Dendritic cell treated with granulocyte-macrophage colony-stimulating factor and Interleukin-4, amounts not matched to agents 40 ng/mL and 50 ng/mL, for 4 days (primary cell): ENCODE data around the gene CDC42BPG.
A peak's percentile ranks its signal among the peaks of the same experiment; 100 is the strongest.

Source experiments
- H3K27ac Mint-ChIP-seq: one replicate; pipeline ENCODE4 v1.8.0; 2022; ENCODE audit warnings: mild to moderate bottlenecking, mixed read lengths
- H3K27me3 Mint-ChIP-seq: one replicate; pipeline ENCODE4 v1.8.0; 2022; ENCODE audit warnings: mild to moderate bottlenecking, mixed read lengths
- H3K36me3 Mint-ChIP-seq: one replicate; pipeline ENCODE4 v1.8.0; 2022; ENCODE audit warnings: low read depth, mixed read lengths
- H3K4me1 Mint-ChIP-seq: one replicate; pipeline ENCODE4 v1.8.0; 2022; ENCODE audit warnings: low read depth, mixed read lengths
- H3K4me3 Mint-ChIP-seq: one replicate; pipeline ENCODE4 v1.8.0; 2022; ENCODE audit warnings: mild to moderate bottlenecking, moderate library complexity, mixed read lengths
- H3K9me3 Mint-ChIP-seq: one replicate; pipeline ENCODE4 v1.8.0; 2022; ENCODE audit warnings: mixed read lengths
- intact Hi-C: fragments of 100-400 bp; cut with micrococcal nuclease; formaldehyde crosslinking; loops from one replicate; pipeline ENCODE4 v1.15.0; 2022

The CDC42BPG gene

GRCh38 chr11:64885367-64886286, 41.2 kb upstream of the CDC42BPG start:
- H3K36me3 Mint-ChIP-seq = no peaks in the 10 kb centered on the region
- H3K27me3 Mint-ChIP-seq = peaks cover 59% of the 10 kb centered on the region
- peak overlapping the region; percentile 53 for H3K27ac Mint-ChIP-seq
- H3K4me3 Mint-ChIP-seq = no peak overlapping the region
- H3K9me3 Mint-ChIP-seq = no peaks in the 10 kb centered on the region
- intact Hi-C loops = no loop called here
- peaks cover 63% of the 10 kb centered on the region for H3K4me1 Mint-ChIP-seq

GRCh38 chr11:64884019-64884418, 39.6 kb upstream of the CDC42BPG start:
- intact Hi-C loops = no loop called here
- Mint-ChIP-seq H3K36me3 (no peaks in the 10 kb centered on the region), H3K4me3 (no peak overlapping the region), H3K4me1 (peaks cover 77% of the 10 kb centered on the region), H3K27me3 (peaks cover 51% of the 10 kb centered on the region), H3K9me3 (no peaks in the 10 kb centered on the region), H3K27ac (peak overlapping the region; percentile 4)

GRCh38 chr11:64883575-64883974, 39.1 kb upstream of the CDC42BPG start:
- Mint-ChIP-seq H3K4me3 (no peak overlapping the region), H3K27ac (peak overlapping the region; percentile 4), H3K4me1 (peaks cover 77% of the 10 kb centered on the region), H3K36me3 (no peaks in the 10 kb centered on the region), H3K27me3 (peaks cover 49% of the 10 kb centered on the region), H3K9me3 (no peaks in the 10 kb centered on the region)
- intact Hi-C loops = no loop called here

GRCh38 chr11:64882243-64882642, 37.8 kb upstream of the CDC42BPG start:
- Mint-ChIP-seq H3K27ac (no peak overlapping the region), H3K9me3 (no peaks in the 10 kb centered on the region), H3K36me3 (peaks cover 12% of the 10 kb centered on the region), H3K4me1 (peaks cover 74% of the 10 kb centered on the region), H3K4me3 (no peak overlapping the region), H3K27me3 (peaks cover 43% of the 10 kb centered on the region)
- intact Hi-C loops = no loop called here

- H3K9me3 Mint-ChIP-seq = no peaks in the 10 kb centered on the region
- H3K27me3 Mint-ChIP-seq = peaks cover 43% of the 10 kb centered on the region
- H3K4me3 Mint-ChIP-seq = no peak overlapping the region
- H3K36me3 Mint-ChIP-seq = peaks cover 17% of the 10 kb centered on the region
- peaks cover 80% of the 10 kb centered on the region for H3K4me1 Mint-ChIP-seq
- no peak overlapping the region for H3K27ac Mint-ChIP-seq
- intact Hi-C loops = no loop called here
Observed at GRCh38 chr11:64881476-64881875, 37.0 kb upstream of the CDC42BPG start.

- intact Hi-C loops = no loop called here
- no peak overlapping the region for H3K4me3 Mint-ChIP-seq
Observed at GRCh38 chr11:64880240-64881001, 36.0 kb upstream of the CDC42BPG start.

GRCh38 chr11:64879244-64879900, 34.9 kb upstream of the CDC42BPG start:
- peak overlapping the region; percentile 90 for H3K27ac Mint-ChIP-seq
- peaks cover 81% of the 10 kb centered on the region for H3K4me1 Mint-ChIP-seq
- intact Hi-C loops = loop anchor here (1.0 to 2.0 kb wide), 2 partner anchors 19 to 38 kb away; partner anchors contain the start of gene ATG2A
- no peaks in the 10 kb centered on the region for H3K9me3 Mint-ChIP-seq
- peaks cover 39% of the 10 kb centered on the region for H3K27me3 Mint-ChIP-seq
- H3K4me3 Mint-ChIP-seq = peak overlapping the region; percentile 75
- H3K36me3 Mint-ChIP-seq = peaks cover 26% of the 10 kb centered on the region

More at GRCh38 chr11:64880240-64881001, 36.0 kb upstream of the CDC42BPG start:
- Mint-ChIP-seq H3K9me3 (no peaks in the 10 kb centered on the region), H3K27me3 (peaks cover 45% of the 10 kb centered on the region), H3K36me3 (peaks cover 17% of the 10 kb centered on the region), H3K27ac (peak overlapping the region; percentile 55), H3K4me1 (peaks cover 81% of the 10 kb centered on the region)

GRCh38 chr11:64878494-64879243, 34.2 kb upstream of the CDC42BPG start, which contains the start of gene EHD1:
Gene EHD1, minus strand, starts transcription at chr11:64878621. Its CDS starts 157 bp downstream, at chr11:64878464.
- peaks cover 33% of the 10 kb centered on the region for H3K36me3 Mint-ChIP-seq
- H3K4me1 Mint-ChIP-seq = peaks cover 78% of the 10 kb centered on the region
- peak within 1 kb of the TSS; percentile 90 for H3K27ac Mint-ChIP-seq
- peak within 1 kb of the TSS; percentile 75 for H3K4me3 Mint-ChIP-seq
- no peaks in the 10 kb centered on the region for H3K9me3 Mint-ChIP-seq
- peaks cover 32% of the 10 kb centered on the region for H3K27me3 Mint-ChIP-seq
- intact Hi-C loops = loop anchor here (1.0 to 2.0 kb wide), 2 partner anchors 18 to 39 kb away; partner anchors contain the start of gene ATG2A

- Mint-ChIP-seq H3K27ac (peak overlapping the region; percentile 90), H3K4me3 (peak overlapping the region; percentile 75), H3K27me3 (peaks cover 27% of the 10 kb centered on the region), H3K9me3 (no peaks in the 10 kb centered on the region), H3K36me3 (peaks cover 38% of the 10 kb centered on the region), H3K4me1 (peaks cover 78% of the 10 kb centered on the region)
- intact Hi-C loops = loop anchor here (2.0 kb wide), 1 partner anchor 17 kb away; no protein-coding TSS in a partner anchor
Observed at GRCh38 chr11:64878223-64878493, 33.7 kb upstream of the CDC42BPG start.

- peaks cover 22% of the 10 kb centered on the region for H3K27me3 Mint-ChIP-seq
- H3K4me1 Mint-ChIP-seq = peaks cover 83% of the 10 kb centered on the region
- peaks cover 44% of the 10 kb centered on the region for H3K36me3 Mint-ChIP-seq
- peak overlapping the region; percentile 90 for H3K27ac Mint-ChIP-seq
- intact Hi-C loops = loop anchor here (2.0 kb wide), 1 partner anchor 17 kb away; no protein-coding TSS in a partner anchor
- peak overlapping the region; percentile 75 for H3K4me3 Mint-ChIP-seq
- H3K9me3 Mint-ChIP-seq = no peaks in the 10 kb centered on the region
Observed at GRCh38 chr11:64877390-64878222, 33.2 kb upstream of the CDC42BPG start.

GRCh38 chr11:64876835-64877341, 32.4 kb upstream of the CDC42BPG start:
- H3K4me1 Mint-ChIP-seq = peaks cover 86% of the 10 kb centered on the region
- peak overlapping the region; percentile 90 for H3K27ac Mint-ChIP-seq
- peaks cover 50% of the 10 kb centered on the region for H3K36me3 Mint-ChIP-seq
- intact Hi-C loops = no loop called here
- H3K27me3 Mint-ChIP-seq = peaks cover 15% of the 10 kb centered on the region
- H3K9me3 Mint-ChIP-seq = no peaks in the 10 kb centered on the region
- peak overlapping the region; percentile 75 for H3K4me3 Mint-ChIP-seq

GRCh38 chr11:64876229-64876750, 31.8 kb upstream of the CDC42BPG start:
- no peak overlapping the region for H3K27ac Mint-ChIP-seq
- H3K9me3 Mint-ChIP-seq = no peaks in the 10 kb centered on the region
- intact Hi-C loops = no loop called here
- peaks cover 56% of the 10 kb centered on the region for H3K36me3 Mint-ChIP-seq
- peaks cover 10% of the 10 kb centered on the region for H3K27me3 Mint-ChIP-seq
- H3K4me3 Mint-ChIP-seq = peak overlapping the region; percentile 75
- peaks cover 88% of the 10 kb centered on the region for H3K4me1 Mint-ChIP-seq
